H1 (cell line): Measurements from ENCODE around the gene PRAME. TPM values are rescaled to one million over a fixed set of nuclear protein-coding genes. Genes with fewer than 3 reads are reported as not detected.
A peak's percentile ranks its signal among the peaks of the same experiment; 100 is the strongest.

Experiments used
- CTCF ChIA-PET: fragments of 300-600 bp; sonication (Branson Sonifier 250); formaldehyde crosslinking; loops from one replicate; lab custom pipeline; 2021; ENCODE audit not compliant: partially characterized antibody; lab: Charles Lee
- POLR2A ChIA-PET: fragments of 300-600 bp; sonication (Branson Sonifier 250); formaldehyde crosslinking; loops from one replicate; lab custom pipeline; 2021; ENCODE audit warnings: inconsistent platforms; ENCODE audit not compliant: partially characterized antibody; lab: Charles Lee
- DNase-seq, 2 experiments: peaks; one replicate each; pipeline versions ENCODE4 v3.0.0 to v3.0.0-alpha.2; 2010 to 2022; ENCODE audit warnings: low spot score in 2 of 2, low read depth in 1 of 2, mixed read lengths in 1 of 2
- FAIRE-seq: peaks from 2 replicates; lab custom pipeline; 2011; peaks lifted over from hg19 to GRCh38; lab: Jason Lieb, UNC
- H2AFZ ChIP-seq: 2 replicates; pipeline ENCODE4 v1.8.1; 2012; ENCODE audit warnings: low read length, inconsistent platforms
- H2AK5ac ChIP-seq: 2 replicates; pipeline ENCODE4 v1.6.1; 2013; ENCODE audit warnings: low read depth, low read length
- H2BK120ac ChIP-seq: replicated peaks from 2 replicates; pipeline ENCODE3; 2013; ENCODE audit warnings: low read depth, low read length, inconsistent platforms
- H2BK12ac ChIP-seq: 2 replicates; pipeline ENCODE4 v1.6.1; 2013; ENCODE audit warnings: low read depth, low read length
- H2BK15ac ChIP-seq: 2 replicates; pipeline ENCODE4 v1.6.1; 2013; ENCODE audit warnings: low read length
- H2BK20ac ChIP-seq: 2 replicates; pipeline ENCODE4 v1.6.1; 2013; ENCODE audit warnings: low read length
- H2BK5ac ChIP-seq: 2 replicates; pipeline ENCODE4 v1.6.1; 2013; ENCODE audit warnings: low read depth, low read length
- H3K14ac ChIP-seq: 2 replicates; pipeline ENCODE4 v1.6.1; 2013; ENCODE audit warnings: inconsistent platforms; ENCODE audit not compliant: insufficient read length
- H3K18ac ChIP-seq: 2 replicates; pipeline ENCODE4 v1.6.1; 2013; ENCODE audit warnings: low read length; ENCODE audit errors: extremely low read depth
- H3K23ac ChIP-seq: 2 replicates; pipeline ENCODE4 v1.6.1; 2013; ENCODE audit warnings: inconsistent platforms; ENCODE audit not compliant: insufficient read length
- H3K23me2 ChIP-seq: 2 replicates; pipeline ENCODE4 v1.6.1; 2013; ENCODE audit warnings: low read depth, low read length
- H3K27ac ChIP-seq: 2 replicates; pipeline ENCODE4 v1.6.1; 2011; ENCODE audit warnings: low read depth, low read length, inconsistent platforms
- H3K27me3 ChIP-seq, 4 experiments: replicated peaks in 1 of 4; 1 replicate in 1 of 4; 2 replicates in 3 of 4; pipeline versions ENCODE4 v1.6.1 to v1.8.1; 2011 to 2013; ENCODE audit warnings: low read length in 3 of 4, mild to moderate bottlenecking in 3 of 4, inconsistent platforms in 2 of 4, mixed read lengths in 2 of 4, moderate library complexity in 1 of 4; ENCODE audit not compliant: control insufficient read depth in 3 of 4, insufficient read depth in 3 of 4; ENCODE audit errors: extremely low read depth in 1 of 4
- H3K36me3 ChIP-seq, 4 experiments: 2 replicates each; pipeline versions ENCODE4 v1.6.1 to v1.8.1; 2011 to 2013; ENCODE audit warnings: mild to moderate bottlenecking in 4 of 4, low read length in 3 of 4, moderate library complexity in 2 of 4, control low read depth in 1 of 4, inconsistent platforms in 1 of 4; ENCODE audit not compliant: insufficient read depth in 4 of 4, control insufficient read depth in 2 of 4
- H3K4ac ChIP-seq: replicated peaks from 2 replicates; pipeline ENCODE3; 2013; ENCODE audit warnings: low read length, low read depth, mixed read lengths, inconsistent platforms; ENCODE audit not compliant: insufficient read length
- H3K4me1 ChIP-seq, 4 experiments: replicated peaks in 1 of 4; 1 replicate in 1 of 4; 2 replicates in 3 of 4; pipeline versions ENCODE4 v1.6.1 to v1.8.1; 2011 to 2013; ENCODE audit warnings: low read length in 3 of 4, inconsistent platforms in 2 of 4, mixed read lengths in 1 of 4; ENCODE audit not compliant: insufficient read depth in 4 of 4, control insufficient read depth in 3 of 4
- H3K4me2 ChIP-seq, 2 experiments: 2 replicates each; pipeline versions ENCODE4 v1.6.1 to v1.8.1; 2011 to 2013; ENCODE audit warnings: low read depth in 2 of 2, low read length in 2 of 2, control low read depth in 1 of 2, inconsistent platforms in 1 of 2, mild to moderate bottlenecking in 1 of 2; ENCODE audit not compliant: insufficient read depth in 1 of 2
- H3K4me3 ChIP-seq, 4 experiments: fragments of 200-600, 300-600 bp in 1 of 4; sonication (generic), shearing (Covaris generic), sonication (Bioruptor Twin) in 1 of 4; 2 replicates each; pipeline versions ENCODE4 v1.5.1 to v1.8.1; 2011 to 2016; ENCODE audit warnings: low read length in 4 of 4, low read depth in 3 of 4, control low read depth in 2 of 4, inconsistent platforms in 2 of 4, mild to moderate bottlenecking in 2 of 4, mixed read lengths in 1 of 4, moderate library complexity in 1 of 4; ENCODE audit not compliant: insufficient read depth in 2 of 4; ENCODE audit errors: extremely low read depth in 1 of 4
- H3K56ac ChIP-seq: replicated peaks from 2 replicates; pipeline ENCODE3; 2013; ENCODE audit warnings: low read depth, mild to moderate bottlenecking, mixed read lengths, low read length, inconsistent platforms; ENCODE audit not compliant: insufficient read length
- H3K79me1 ChIP-seq: 2 replicates; pipeline ENCODE4 v1.6.1; 2013; ENCODE audit warnings: low read depth, low read length, control low read depth
- H3K79me2 ChIP-seq, 2 experiments: 2 replicates each; pipeline versions ENCODE4 v1.6.1 to v1.8.1; 2012 to 2013; ENCODE audit warnings: low read length in 2 of 2, mild to moderate bottlenecking in 2 of 2, inconsistent platforms in 1 of 2; ENCODE audit not compliant: insufficient read depth in 2 of 2, control insufficient read depth in 1 of 2
- H3K9ac ChIP-seq, 4 experiments: replicated peaks in 1 of 4; 1 replicate in 1 of 4; 2 replicates in 3 of 4; pipeline versions ENCODE4 v1.6.1 to v1.8.1; 2011 to 2013; ENCODE audit warnings: low read depth in 3 of 4, low read length in 3 of 4, control low read depth in 2 of 4, mild to moderate bottlenecking in 2 of 4, moderate library complexity in 2 of 4, inconsistent platforms in 1 of 4; ENCODE audit errors: extremely low read depth in 1 of 4
- H3K9me3 ChIP-seq, 2 experiments: 2 replicates each; pipeline versions ENCODE4 v1.6.1 to v1.8.1; 2012 to 2013; ENCODE audit warnings: mild to moderate bottlenecking in 2 of 2, moderate library complexity in 2 of 2, control low read depth in 1 of 2, inconsistent platforms in 1 of 2, low read depth in 1 of 2, low read length in 1 of 2, mixed read lengths in 1 of 2; ENCODE audit not compliant: insufficient read depth in 2 of 2
- H4K20me1 ChIP-seq, 2 experiments: replicated peaks in 1 of 2; 2 replicates each; pipeline versions ENCODE3 to v1.8.1; 2011 to 2013; ENCODE audit warnings: inconsistent platforms in 2 of 2, low read length in 2 of 2, mild to moderate bottlenecking in 1 of 2; ENCODE audit not compliant: insufficient read depth in 2 of 2, control insufficient read depth in 1 of 2
- H4K5ac ChIP-seq: 2 replicates; pipeline ENCODE4 v1.6.1; 2013; ENCODE audit warnings: low read length, low read depth, mixed read lengths, inconsistent platforms; ENCODE audit not compliant: insufficient read length
- H4K8ac ChIP-seq: 2 replicates; pipeline ENCODE4 v1.8.0; 2013; ENCODE audit warnings: mild to moderate bottlenecking, moderate library complexity, low read length, inconsistent platforms; ENCODE audit not compliant: insufficient read depth; ENCODE audit errors: extremely low read depth
- H4K91ac ChIP-seq: replicated peaks from 2 replicates; pipeline ENCODE3; 2013; ENCODE audit warnings: low read length, mixed read lengths, inconsistent platforms; ENCODE audit not compliant: insufficient read length
- CHD1 ChIP-seq: IDR thresholded peaks from 2 replicates; pipeline ENCODE4 v1.6.1; 2012; ENCODE audit warnings: low read depth, low read length, improper control_type of control experiment
- WGBS, 2 experiments: shearing (Covaris generic) in 1 of 2; methylation state at CpG; one replicate each; pipeline versions ENCODE4 v1.1.6 to v1.1.7; 2013 to 2015; ENCODE audit warnings: low lambda C conversion rate in 2 of 2, mixed read lengths in 2 of 2, inconsistent platforms in 1 of 2, low coverage in 1 of 2, missing lambda C conversion rate in 1 of 2; ENCODE audit not compliant: insufficient replicate concordance in 2 of 2, insufficient coverage in 1 of 2, insufficient read length in 1 of 2; ENCODE audit errors: extremely low coverage in 1 of 2, missing lambda C conversion rate in 1 of 2; 5-methylcytosine and 5-hydroxymethylcytosine counted together
- polyA plus RNA-seq, 7 experiments: library from polyadenylated mRNA; depleted of rRNA in 3 of 7; stranded (reverse) in 5 of 7; unstranded in 2 of 7; fragments of >200 nt in 5 of 7; fragments of 200-250 nt in 2 of 7; gene quantifications; 1 replicate in 5 of 7; 2 replicates in 1 of 7; 4 replicates in 1 of 7; pipeline versions ENCODE4 v1.2.1 to v1.2.3, GENCODE V29; 2011 to 2013; ENCODE audit warnings: missing spikeins in 2 of 7, mixed read lengths in 2 of 7
- total RNA-seq: library from RNA; stranded (reverse); fragmentation: NEBNext Ultra II Directional; extraction: Animal tissue kit (Norgen Biotek cat#: 25700); gene quantifications from 2 replicates; pipeline ENCODE4 v1.2.1, GENCODE V29; 2021
- TF ChIP-seq, protein P1 (sequence below), 3 experiments: IDR thresholded peaks; 1 replicate in 2 of 3; 2 replicates in 1 of 3; pipeline versions ENCODE4 v1.5.1 to v1.6.1; 2011; ENCODE audit warnings: low read length in 3 of 3, mild to moderate bottlenecking in 3 of 3, inconsistent platforms in 2 of 3, low read depth in 1 of 3, moderate library complexity in 1 of 3; ENCODE audit not compliant: insufficient read depth in 1 of 3; ENCODE audit errors: control extremely low read depth in 1 of 3

PRAME gene
- total and polyA plus RNA-seq, 2 of the 8 experiments (the other 6 are each of a cell fraction or from before 2014, with no cell fraction given): 0.15 to 1.1 TPM

DNA sequence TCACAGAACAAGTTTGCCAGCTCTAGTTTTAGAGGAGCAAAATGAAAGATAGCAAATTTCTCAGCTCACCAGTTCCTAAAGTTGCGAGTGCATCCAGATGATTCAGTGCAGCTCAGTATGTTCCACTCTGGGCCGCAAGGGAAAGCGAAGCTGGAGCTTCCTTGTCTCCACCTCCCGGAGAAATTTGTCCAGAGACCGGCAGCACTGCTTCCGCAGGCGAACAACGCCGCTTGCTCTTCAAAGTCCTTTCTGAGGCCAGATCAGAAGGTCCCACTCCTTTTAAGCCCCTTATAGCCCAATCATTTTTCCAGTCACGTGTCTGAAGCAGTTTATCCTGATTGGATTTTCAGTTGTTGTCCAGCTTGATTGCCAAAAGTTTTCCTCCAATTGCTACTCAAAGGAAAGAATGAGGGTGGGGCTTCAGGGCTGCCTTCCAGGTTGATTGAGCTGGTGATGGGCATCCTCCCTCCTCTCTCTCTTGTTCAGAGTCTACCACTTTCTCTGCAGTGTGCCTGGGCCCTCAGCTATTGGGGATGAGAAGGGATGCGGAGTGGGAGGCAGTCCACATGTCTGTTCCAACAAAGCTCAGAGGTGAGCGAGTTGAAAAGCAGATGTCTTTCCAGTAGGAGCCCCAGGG, 38.9 kb downstream of the PRAME start, which contains the start of gene ZNF280A:
TSS of gene ZNF280A (minus strand) at position 251 of the 637 bp plus-strand sequence. CDS start 4,640 bp downstream, outside the sequence.
- Histone ChIP-seq H2AFZ (no peak within 1 kb of the TSS), H2BK120ac (no peak within 1 kb of the TSS), H3K4me3 (peak within 1 kb of the TSS in 1 of 4 experiments; percentile 8; a peak in 2 of 8 replicates)
- TF ChIP-seq, protein P1, sequence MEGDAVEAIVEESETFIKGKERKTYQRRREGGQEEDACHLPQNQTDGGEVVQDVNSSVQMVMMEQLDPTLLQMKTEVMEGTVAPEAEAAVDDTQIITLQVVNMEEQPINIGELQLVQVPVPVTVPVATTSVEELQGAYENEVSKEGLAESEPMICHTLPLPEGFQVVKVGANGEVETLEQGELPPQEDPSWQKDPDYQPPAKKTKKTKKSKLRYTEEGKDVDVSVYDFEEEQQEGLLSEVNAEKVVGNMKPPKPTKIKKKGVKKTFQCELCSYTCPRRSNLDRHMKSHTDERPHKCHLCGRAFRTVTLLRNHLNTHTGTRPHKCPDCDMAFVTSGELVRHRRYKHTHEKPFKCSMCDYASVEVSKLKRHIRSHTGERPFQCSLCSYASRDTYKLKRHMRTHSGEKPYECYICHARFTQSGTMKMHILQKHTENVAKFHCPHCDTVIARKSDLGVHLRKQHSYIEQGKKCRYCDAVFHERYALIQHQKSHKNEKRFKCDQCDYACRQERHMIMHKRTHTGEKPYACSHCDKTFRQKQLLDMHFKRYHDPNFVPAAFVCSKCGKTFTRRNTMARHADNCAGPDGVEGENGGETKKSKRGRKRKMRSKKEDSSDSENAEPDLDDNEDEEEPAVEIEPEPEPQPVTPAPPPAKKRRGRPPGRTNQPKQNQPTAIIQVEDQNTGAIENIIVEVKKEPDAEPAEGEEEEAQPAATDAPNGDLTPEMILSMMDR (IDR thresholded peaks at IDR 0.05; ENCODE audit: control extremely low read depth in 1 of 3, insufficient read depth in 1 of 3, low read depth in 1 of 3, low read length in 3 of 3): peak in 1 of 3 experiments; percentile 1; a peak in 1 of 4 replicates
- no peak for TF ChIP-seq CHD1
- TF ChIP-seq, all 59 proteins: peak for 1
- Histone ChIP-seq H3K4me2 (no peak within 1 kb of the TSS), H3K36me3 (no peaks in the 10 kb centered on the region), H3K18ac (no peak within 1 kb of the TSS), H3K79me2 (no peaks in the 10 kb centered on the region), H3K79me1 (no peaks in the 10 kb centered on the region), H4K5ac (no peak within 1 kb of the TSS), H4K8ac (no peak within 1 kb of the TSS), H2BK5ac (no peak within 1 kb of the TSS), H3K9me3 (peaks cover 0 to 11% of the 10 kb centered on the region in 2 experiments; a peak in 2 of 4 replicates), H3K9ac (no peak within 1 kb of the TSS), H3K56ac (no peak within 1 kb of the TSS), H3K4me1 (no peaks in the 10 kb centered on the region), H3K23ac (no peak within 1 kb of the TSS), H2AK5ac (no peak within 1 kb of the TSS), H4K20me1 (no peaks in the 10 kb centered on the region), H2BK20ac (no peak within 1 kb of the TSS), H2BK15ac (no peak within 1 kb of the TSS), H3K14ac (no peak within 1 kb of the TSS), H3K27ac (no peak within 1 kb of the TSS), H3K27me3 (peaks cover 4 to 40% (median 22%) of the 10 kb centered on the region in 4 experiments; a peak in 6 of 7 replicates), H2BK12ac (no peak within 1 kb of the TSS), H4K91ac (no peak within 1 kb of the TSS), H3K4ac (no peak within 1 kb of the TSS), H3K23me2 (no peaks in the 10 kb centered on the region; the same call in 1 of the 2 replicates)
- no peak for DNase-seq
- WGBS, 2 experiments: 77% methylated on average over 12 of the region's 12 CpGs; no CpG with 5 or more reads in 1 of the 2 experiments
- FAIRE-seq: no peak
- CTCF ChIA-PET: interaction anchor here (2.0 to 3.3 kb wide), 2 partner anchors 11 to 14 kb away, joined by 5 to 9 read pairs; partner anchors contain the start of gene ZNF280B
- POLR2A ChIA-PET: no interaction called here
